ENCODE data around the gene ENTPD2.

- TF ChIP-seq CTCF (IDR thresholded peaks at IDR 0.05) (no peak), POLR2A (IDR thresholded peaks at IDR 0.05) (no peak)
Measured at GRCh38 chr9:137082925-137083290, 29.0 kb upstream of the ENTPD2 start.
